ENCODE measurements around the gene CCDC178. TPM values are rescaled to one million over a fixed set of nuclear protein-coding genes. Genes with fewer than 3 reads are reported as not detected.
"Not testable (repeated sequence)": the region's sequence is repeated elsewhere in the genome, so short reads cannot be mapped to it uniquely, and the experiment has no call there.

The CCDC178 gene
- total RNA-seq, 2 donors from 2014 or later: 3.2 to 5.9 TPM

- Histone ChIP-seq H3K27me3 (replicated peaks; ENCODE audit: insufficient read depth) (no peaks in the 10 kb centered on the region), H3K9me3 (no peaks in the 10 kb centered on the region), H3K4me3 (no peak overlapping the region), H3K36me3 (no peaks in the 10 kb centered on the region), H3K27ac (no peak overlapping the region), H3K4me1 (replicated peaks) (no peaks in the 10 kb centered on the region)
- intact Hi-C loops (cut with DNase I): no loop called here
- TF ChIP-seq POLR2AphosphoS5 (IDR thresholded peaks at IDR 0.05): no peak
- no peak for TF ChIP-seq CTCF (IDR thresholded peaks at IDR 0.05)
- no peak for TF ChIP-seq POLR2A (IDR thresholded peaks at IDR 0.05)
- 37% methylated on average over 1 of the region's 1 CpG for WGBS
- no peak for DNase-seq (ENCODE audit: low spot score)
Measured at GRCh38 chr18:33355756-33356155, 84.8 kb downstream of the CCDC178 start.

GRCh38 chr18:33355263-33355662, 85.3 kb downstream of the CCDC178 start:
- no peaks in the 10 kb centered on the region for H3K9me3 ChIP-seq
- H3K36me3 ChIP-seq: no peaks in the 10 kb centered on the region
- no peak for TF ChIP-seq POLR2AphosphoS5 (IDR thresholded peaks at IDR 0.05)
- TF ChIP-seq POLR2A (IDR thresholded peaks at IDR 0.05): no peak
- TF ChIP-seq CTCF (IDR thresholded peaks at IDR 0.05): no peak
- no peak for DNase-seq (ENCODE audit: low spot score)
- no peaks in the 10 kb centered on the region for H3K4me1 ChIP-seq (replicated peaks)
- 36% methylated on average over 1 of the region's 1 CpG for WGBS
- no peak overlapping the region for H3K27ac ChIP-seq
- intact Hi-C loops (cut with DNase I): no loop called here
- no peak overlapping the region for H3K4me3 ChIP-seq
- no peaks in the 10 kb centered on the region for H3K27me3 ChIP-seq (replicated peaks; ENCODE audit: insufficient read depth)

GRCh38 chr18:33350256-33350655, 90.3 kb downstream of the CCDC178 start:
- WGBS: 84% methylated on average over 2 of the region's 2 CpGs
- no peak for TF ChIP-seq CTCF (IDR thresholded peaks at IDR 0.05)
- TF ChIP-seq POLR2AphosphoS5 (IDR thresholded peaks at IDR 0.05): no peak
- no peak for TF ChIP-seq POLR2A (IDR thresholded peaks at IDR 0.05)
- H3K27ac ChIP-seq: no peak overlapping the region
- intact Hi-C loops (cut with DNase I): no loop called here
- no peak for DNase-seq (ENCODE audit: low spot score)
- H3K27me3 ChIP-seq (replicated peaks; ENCODE audit: insufficient read depth): no peaks in the 10 kb centered on the region
- H3K4me1 ChIP-seq (replicated peaks): no peaks in the 10 kb centered on the region
- no peak overlapping the region for H3K4me3 ChIP-seq
- H3K9me3 ChIP-seq: no peaks in the 10 kb centered on the region
- no peaks in the 10 kb centered on the region for H3K36me3 ChIP-seq

GRCh38 chr18:33339733-33340132, 100.8 kb downstream of the CCDC178 start:
- H3K4me1 ChIP-seq (replicated peaks); intact Hi-C loops (cut with DNase I); DNase-seq (ENCODE audit: low spot score); H3K9me3 ChIP-seq; H3K36me3 ChIP-seq; H3K27me3 ChIP-seq (replicated peaks; ENCODE audit: insufficient read depth); H3K4me3 ChIP-seq; H3K27ac ChIP-seq: not testable (repeated sequence)
- WGBS: 96% methylated on average over 2 of the region's 2 CpGs

- H3K36me3 ChIP-seq: no peaks in the 10 kb centered on the region
- WGBS: 80% methylated on average over 3 of the region's 3 CpGs
- intact Hi-C loops (cut with DNase I): no loop called here
Measured at GRCh38 chr18:33334781-33335180, 105.7 kb downstream of the CCDC178 start.

More at GRCh38 chr18:33334781-33335180, 105.7 kb downstream of the CCDC178 start:
- no peak overlapping the region for H3K27ac ChIP-seq
- H3K9me3 ChIP-seq: no peaks in the 10 kb centered on the region
- no peaks in the 10 kb centered on the region for H3K27me3 ChIP-seq (replicated peaks; ENCODE audit: insufficient read depth)
- no peak overlapping the region for H3K4me3 ChIP-seq
- H3K4me1 ChIP-seq (replicated peaks): no peaks in the 10 kb centered on the region
- no peak for TF ChIP-seq CTCF (IDR thresholded peaks at IDR 0.05)
- TF ChIP-seq POLR2AphosphoS5 (IDR thresholded peaks at IDR 0.05): no peak
- TF ChIP-seq POLR2A (IDR thresholded peaks at IDR 0.05): no peak
- no peak for DNase-seq (ENCODE audit: low spot score)

All from prostate gland (tissue), 2 donors.